GM21825 (cell line): Measurements from ENCODE around the gene UXT.
"Not testable (repeated sequence)": the region's sequence is repeated elsewhere in the genome, so short reads cannot be mapped to it uniquely, and the experiment has no call there.

Experiments used
- ATAC-seq: cut with Tn5 transposase; IDR thresholded peaks from one replicate; pipeline ENCODE4 v1.9.1; 2021; ENCODE audit warnings: mild to moderate bottlenecking, moderate library complexity; ENCODE audit not compliant: unreplicated experiment

UXT gene

DNA sequence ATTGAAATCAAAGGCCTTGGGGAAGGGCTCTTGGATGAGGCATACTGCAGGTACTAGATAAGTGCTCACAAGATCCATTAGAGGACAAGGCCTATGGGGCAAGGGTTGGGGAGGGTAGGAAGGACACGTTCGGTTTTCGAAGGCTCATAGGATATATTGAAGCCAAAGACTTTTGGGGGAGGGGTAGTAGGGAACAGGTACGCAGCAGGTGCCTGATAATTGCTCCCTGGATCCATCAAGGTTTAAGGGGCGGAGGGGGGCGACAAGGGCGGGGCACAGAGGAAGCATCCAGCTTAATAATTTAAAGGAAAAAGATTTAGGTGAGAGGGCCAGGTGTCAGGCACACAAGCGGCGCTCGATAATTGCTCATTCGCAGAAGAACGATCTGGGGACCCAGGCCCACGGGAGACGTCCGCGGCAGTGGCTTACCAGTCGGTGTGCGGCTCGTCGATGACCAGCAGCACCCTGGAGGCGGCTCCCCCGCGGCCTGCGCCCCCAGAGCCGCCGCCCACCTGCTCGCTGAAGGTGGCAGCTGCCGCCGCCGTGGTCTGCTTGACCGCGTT lies 40.0 kb downstream of the UXT start:
- ATAC-seq, result no peak

DNA sequence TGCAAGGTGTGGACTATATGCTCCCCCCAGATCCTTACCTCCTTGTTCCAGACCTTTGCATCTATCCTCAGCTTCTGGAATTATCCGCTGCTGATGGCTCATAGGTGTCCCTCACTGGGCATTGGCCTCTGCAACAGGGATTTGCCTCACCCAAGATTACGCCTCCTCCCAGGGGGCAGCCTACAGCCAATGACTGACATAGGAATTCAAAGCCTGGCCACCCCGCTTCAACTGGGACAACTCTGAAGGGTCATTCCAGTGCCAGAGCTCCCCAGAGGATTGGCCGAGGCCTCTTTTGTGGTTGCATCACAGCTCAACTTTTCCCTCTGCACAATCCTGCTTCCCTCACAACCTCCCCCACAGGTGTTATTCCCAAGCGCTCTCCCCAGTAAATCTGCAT lies 44.4 kb downstream of the UXT start:
- no peak for ATAC-seq

GRCh38 chrX:47613082-47613481 lies 45.9 kb downstream of the UXT start:
- no peak for ATAC-seq

DNA sequence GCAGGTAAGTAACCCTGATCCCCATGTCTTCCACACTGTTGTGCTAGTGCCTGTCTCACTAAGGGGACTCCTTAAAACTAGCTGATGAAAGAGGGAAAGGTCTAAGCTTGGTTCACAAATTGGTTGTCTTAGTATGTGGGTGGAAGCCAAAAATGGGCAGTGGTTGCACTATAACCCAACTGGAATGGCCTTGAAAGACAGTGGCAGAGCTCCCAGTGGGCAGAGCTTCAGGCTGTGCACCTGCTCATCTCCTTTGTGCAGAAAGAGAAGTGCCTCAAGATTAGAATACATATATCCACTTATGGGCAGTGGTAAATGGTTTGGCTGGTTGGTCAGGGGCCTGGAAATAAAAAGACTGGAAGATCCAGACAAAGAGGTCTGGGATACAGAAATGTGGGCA lies 46.6 kb downstream of the UXT start:
- no peak for ATAC-seq

DNA sequence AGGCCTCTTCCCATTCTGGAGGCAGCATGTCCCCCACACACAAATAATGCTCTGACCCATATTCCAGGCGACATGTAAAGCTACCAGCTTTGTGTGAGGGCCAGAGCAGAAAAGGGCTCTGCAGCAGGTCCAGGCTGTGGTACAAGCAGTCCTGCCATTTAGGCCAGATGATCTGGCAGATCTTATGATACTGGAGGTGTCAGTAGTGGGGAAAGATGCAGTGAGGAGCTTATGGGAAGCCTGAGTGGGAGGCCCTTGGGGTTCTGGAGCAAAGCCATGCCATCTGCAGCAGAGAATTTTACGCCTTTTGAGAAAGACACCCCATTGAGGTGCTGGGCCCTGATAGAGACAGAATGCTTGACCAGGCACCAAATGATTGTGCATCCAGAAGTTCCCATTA lies 47.1 kb downstream of the UXT start:
- ATAC-seq, result no peak

DNA sequence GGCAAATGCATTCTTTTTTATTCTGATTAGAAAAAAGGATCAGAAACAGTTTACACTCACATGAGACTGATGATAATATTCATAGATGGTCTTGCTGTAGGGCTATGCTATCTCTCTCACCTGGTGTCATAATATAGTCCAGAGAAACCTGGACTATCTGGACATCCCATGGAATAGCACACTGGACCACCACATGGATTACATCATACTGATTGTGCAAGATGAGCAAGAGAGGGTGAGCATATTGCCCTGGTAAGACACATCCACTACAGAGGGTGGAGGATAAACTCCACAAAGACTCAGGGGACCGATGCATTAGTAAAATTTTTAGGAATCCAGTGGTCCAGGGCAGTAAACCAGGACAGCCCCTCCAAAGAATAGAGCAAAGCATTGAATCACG lies 47.5 kb downstream of the UXT start:
- no peak for ATAC-seq

DNA sequence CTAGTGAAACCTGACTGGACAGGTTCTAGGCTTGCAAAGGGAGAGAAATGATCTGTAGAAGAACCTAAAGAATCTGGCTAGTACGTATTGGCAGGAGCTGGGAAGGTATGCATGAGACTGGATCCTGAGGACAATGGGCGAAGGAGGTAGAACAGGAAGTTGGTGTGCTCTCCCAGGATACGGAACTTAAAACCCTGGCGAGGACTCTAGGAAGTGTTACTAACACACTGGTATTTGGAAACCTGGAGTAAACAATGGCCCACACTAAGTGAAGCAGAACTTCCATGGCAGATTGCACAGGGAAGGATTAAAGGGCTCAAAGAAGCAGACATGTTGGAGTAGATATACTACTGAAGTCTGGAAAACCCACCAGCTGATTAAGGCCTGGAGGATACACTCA lies 48.5 kb downstream of the UXT start:
- no peak for ATAC-seq

- no peak for ATAC-seq
These were observed 50.7 kb downstream of the UXT start for GRCh38 chrX:47608130-47608810.

DNA sequence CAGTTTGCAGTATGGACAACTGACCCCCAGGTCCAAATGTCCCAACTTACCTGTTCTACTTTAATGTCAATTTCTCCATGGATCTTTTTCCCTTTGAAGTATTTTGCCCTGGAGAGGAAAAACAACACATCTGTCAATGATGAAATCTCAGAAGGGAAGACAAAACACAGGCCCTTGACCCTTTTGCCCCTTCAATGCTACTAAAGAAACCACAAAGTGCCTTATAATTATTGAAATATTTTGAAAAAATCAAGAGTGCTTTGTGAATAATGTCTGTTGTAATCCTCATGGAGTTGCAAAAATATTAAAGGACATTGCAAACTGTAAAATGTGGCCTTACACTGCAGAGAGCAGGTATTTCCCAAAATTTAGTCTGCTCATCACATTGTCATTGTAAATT lies 51.9 kb downstream of the UXT start:
- ATAC-seq, result no peak

DNA sequence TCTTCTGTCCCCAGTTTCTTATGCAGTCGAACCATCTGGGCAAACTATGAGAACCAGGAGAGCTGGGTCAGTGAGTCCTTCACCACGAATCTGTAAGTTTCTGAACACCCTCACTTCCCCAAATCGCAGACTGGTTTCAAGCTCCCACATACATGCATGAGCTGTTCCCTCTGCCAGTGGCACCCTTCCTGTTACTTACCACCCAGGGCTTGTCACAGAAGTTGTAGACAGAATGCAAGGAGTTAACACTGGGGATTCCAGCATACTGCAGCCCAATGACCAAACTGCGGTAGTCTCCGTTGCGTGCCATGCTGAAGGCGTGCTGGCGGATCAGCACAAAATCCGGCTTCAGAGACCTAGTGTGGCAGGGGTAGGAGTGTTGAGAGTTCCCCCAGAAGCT lies 54.0 kb downstream of the UXT start:
- ATAC-seq, result no peak

DNA sequence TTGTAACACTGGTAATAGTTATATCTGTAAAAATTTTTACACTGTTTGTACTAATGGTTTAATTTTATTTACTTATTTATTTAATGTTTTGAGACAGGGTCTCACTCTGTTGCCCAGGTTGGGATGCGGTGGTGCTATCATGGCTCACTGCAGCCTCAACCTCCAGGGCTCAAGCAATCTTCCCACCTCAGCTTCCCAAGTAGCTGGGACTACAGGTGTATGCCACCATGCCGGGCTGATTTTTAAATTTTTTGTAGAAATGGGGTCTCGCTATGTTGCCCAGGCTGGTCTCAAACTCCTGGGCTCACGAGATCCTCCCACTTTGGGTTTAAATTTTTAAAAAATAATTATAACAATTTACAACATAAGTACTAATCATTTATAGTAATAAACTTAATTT lies 55.9 kb downstream of the UXT start:
- ATAC-seq, result not testable (repeated sequence)
